ENCODE measurements around the gene ANXA1.
"Not testable (repeated sequence)": the region's sequence is repeated elsewhere in the genome, so short reads cannot be mapped to it uniquely, and the experiment has no call there.

The ANXA1 gene

DNA sequence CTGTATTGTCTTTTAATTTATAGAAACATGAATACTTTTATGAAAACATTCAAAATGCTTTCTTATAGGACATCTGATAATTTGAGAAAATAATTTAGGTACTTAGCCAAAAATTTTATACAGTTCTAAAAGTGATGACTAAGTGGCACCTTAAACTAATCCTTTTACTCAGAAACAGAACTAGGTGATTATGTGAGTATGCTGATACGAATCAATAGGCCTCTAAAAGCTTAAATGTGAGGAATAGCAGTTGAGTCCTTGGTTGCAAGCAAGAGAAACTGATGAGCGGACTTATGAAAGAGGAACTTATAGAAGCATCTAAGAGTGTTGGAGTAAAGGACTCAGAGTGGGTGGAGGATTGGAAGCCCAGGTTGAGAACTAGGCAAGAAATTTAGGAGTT lies 26.4 kb downstream of the ANXA1 start:
- TF ChIP-seq CTCF (IDR thresholded peaks at IDR 0.05; ENCODE audit: low read depth, low read length): no peak
- no peak overlapping the region for H3K4me3 ChIP-seq (ENCODE audit: low read depth, low read length)

DNA sequence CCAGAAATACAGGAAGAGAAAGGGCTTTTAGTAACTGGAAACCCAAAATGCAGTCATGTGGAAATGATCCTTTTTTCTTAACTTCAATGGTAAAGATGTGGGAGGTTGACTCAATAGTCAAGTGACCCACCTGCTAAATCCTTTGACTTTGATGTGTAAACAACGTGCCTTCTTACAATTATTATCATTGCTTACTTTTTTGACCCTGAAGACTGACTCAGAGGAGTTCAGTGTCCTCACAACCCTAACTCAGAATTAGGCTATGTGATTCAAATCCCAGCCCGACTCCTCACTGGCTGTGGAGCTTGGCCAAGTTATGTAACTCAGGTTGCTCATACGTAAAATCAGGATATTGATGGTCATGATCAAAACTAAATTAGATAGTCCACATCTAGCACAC lies 27.9 kb downstream of the ANXA1 start:
- H3K4me3 ChIP-seq (ENCODE audit: low read depth, low read length): no peak overlapping the region
- TF ChIP-seq CTCF (IDR thresholded peaks at IDR 0.05; ENCODE audit: low read depth, low read length): no peak

GRCh38 chr9:73180403-73180802 lies 28.7 kb downstream of the ANXA1 start:
- no peak overlapping the region for H3K4me3 ChIP-seq (ENCODE audit: low read depth, low read length)
- no peak for TF ChIP-seq CTCF (IDR thresholded peaks at IDR 0.05; ENCODE audit: low read depth, low read length)

DNA sequence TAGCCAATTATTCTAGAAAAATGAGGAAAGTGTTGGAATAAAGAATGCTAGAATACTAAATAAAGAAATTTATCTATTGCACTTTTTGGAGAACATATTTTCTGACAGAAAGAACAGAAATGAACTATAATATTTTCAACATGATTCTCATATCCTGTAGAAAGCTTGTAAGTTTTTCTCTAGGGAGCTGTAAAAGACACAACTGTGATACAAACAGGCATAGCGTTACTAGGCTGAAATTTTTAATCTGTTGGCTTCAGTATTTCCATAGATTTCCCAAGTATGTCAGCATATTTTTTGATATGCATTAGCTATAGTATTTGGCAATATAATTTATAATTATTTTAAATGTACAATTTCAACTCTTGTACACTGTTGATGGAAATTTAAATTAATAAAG lies 31.3 kb downstream of the ANXA1 start:
- no peak overlapping the region for H3K4me3 ChIP-seq (ENCODE audit: low read depth, low read length)
- no peak for TF ChIP-seq CTCF (IDR thresholded peaks at IDR 0.05; ENCODE audit: low read depth, low read length)

DNA sequence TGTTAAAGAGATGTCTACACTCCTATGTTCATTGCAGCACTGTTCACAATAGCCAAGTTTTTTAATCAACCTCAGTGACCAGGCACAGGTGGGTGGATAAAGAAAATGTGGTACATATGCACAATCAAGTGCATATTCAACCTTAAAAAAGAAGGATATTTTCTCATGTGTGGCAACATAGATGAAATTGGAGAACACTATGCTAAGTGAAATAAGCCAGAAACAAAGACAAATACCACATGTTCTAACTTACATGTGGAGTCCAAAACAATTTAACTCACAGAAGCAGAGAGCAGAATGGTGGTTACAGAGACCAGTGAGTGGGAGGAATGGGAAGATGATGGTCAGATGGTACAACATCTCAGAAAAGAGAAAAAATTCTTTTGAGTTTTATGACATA lies 31.8 kb downstream of the ANXA1 start:
- H3K4me3 ChIP-seq (ENCODE audit: low read depth, low read length): no peak overlapping the region
- TF ChIP-seq CTCF (IDR thresholded peaks at IDR 0.05; ENCODE audit: low read depth, low read length): no peak

- no peak overlapping the region for H3K4me3 ChIP-seq (ENCODE audit: low read depth, low read length)
- no peak for TF ChIP-seq CTCF (IDR thresholded peaks at IDR 0.05; ENCODE audit: low read depth, low read length)
These were observed 32.5 kb downstream of the ANXA1 start for GRCh38 chr9:73183917-73184861.

DNA sequence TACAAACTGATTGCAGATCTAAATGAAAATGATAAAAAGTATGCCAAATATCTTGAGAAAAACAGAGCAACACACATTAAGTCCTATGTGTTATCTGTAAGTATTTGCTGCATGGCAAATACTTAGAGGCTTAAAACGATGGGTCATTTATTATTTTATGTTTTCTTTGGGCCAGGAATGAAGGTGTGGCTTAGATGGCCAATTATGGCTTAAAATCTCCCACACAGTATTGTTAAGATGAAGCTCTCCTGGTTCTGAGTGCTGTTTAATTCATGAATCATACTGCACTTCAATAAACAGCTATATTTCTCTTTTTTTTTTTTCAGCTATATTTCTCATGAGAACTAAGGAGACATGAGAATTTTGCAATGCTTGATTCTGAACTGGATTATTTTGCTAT lies 39.4 kb downstream of the ANXA1 start:
- not testable (repeated sequence) for H3K4me3 ChIP-seq (ENCODE audit: low read depth, low read length)

GRCh38 chr9:73194284-73194683 lies 42.6 kb downstream of the ANXA1 start:
- H3K4me3 ChIP-seq (ENCODE audit: low read depth, low read length): no peak overlapping the region
- TF ChIP-seq CTCF (IDR thresholded peaks at IDR 0.05; ENCODE audit: low read depth, low read length): no peak

All from WI38 (cell line).